NT2/D1 (cell line): ENCODE measurements around the gene CLSTN2.

ENCODE experiments used
- YY1 ChIP-seq: IDR thresholded peaks from 2 replicates; pipeline ENCODE4 v1.6.1; 2011; ENCODE audit not compliant: insufficient read length, insufficient read depth
- ZNF274 ChIP-seq: IDR thresholded peaks from 2 replicates; pipeline ENCODE4 v1.6.1; 2011; ENCODE audit warnings: mild to moderate bottlenecking, low read depth, low read length

- TF ChIP-seq YY1 (no peak), ZNF274 (no peak)
Measured at GRCh38 chr3:140185375-140185774, 250.4 kb downstream of the CLSTN2 start.
